Hepatocyte (in vitro differentiated cells): ENCODE results near the gene TRIM15. TPM values are rescaled to one million over a fixed set of nuclear protein-coding genes. Genes with fewer than 3 reads are reported as not detected.
"Not testable (repeated sequence)": the region's sequence is repeated elsewhere in the genome, so short reads cannot be mapped to it uniquely, and the experiment has no call there.

Experiments
- DNase-seq: peaks from one replicate; pipeline ENCODE4 v3.0.0-alpha.2; 2016; ENCODE audit warnings: low spot score
- H2AFZ ChIP-seq: fragments of 200-600 bp; sonication (generic); 2 replicates; pipeline ENCODE4 v1.6.0; 2016; ENCODE audit warnings: antibody characterized with exemption, mild to moderate bottlenecking
- H3K27ac ChIP-seq: fragments of 200-600 bp; sonication (generic); 2 replicates; pipeline ENCODE4 v1.5.1; 2016; ENCODE audit warnings: mild to moderate bottlenecking
- H3K27me3 ChIP-seq: fragments of 200-600 bp; sonication (generic); 2 replicates; pipeline ENCODE4 v1.6.1; 2016
- H3K36me3 ChIP-seq: fragments of 200-600 bp; sonication (generic); replicated peaks from 2 replicates; pipeline ENCODE4 v1.5.1; 2016; ENCODE audit warnings: low read depth; ENCODE audit not compliant: insufficient read depth
- H3K4me1 ChIP-seq: fragments of 200-600 bp; sonication (generic); 2 replicates; pipeline ENCODE4 v1.5.1; 2016; ENCODE audit warnings: mild to moderate bottlenecking, moderate library complexity; ENCODE audit not compliant: insufficient read depth
- H3K4me2 ChIP-seq: fragments of 200-600 bp; sonication (generic); 2 replicates; pipeline ENCODE4 v1.6.0; 2016
- H3K4me3 ChIP-seq: fragments of 200-600 bp; sonication (generic); 2 replicates; pipeline ENCODE4 v1.5.1; 2016; ENCODE audit warnings: mild to moderate bottlenecking
- H3K79me2 ChIP-seq: fragments of 200-600 bp; sonication (generic); 2 replicates; pipeline ENCODE4 v1.6.0; 2017; ENCODE audit warnings: mild to moderate bottlenecking
- H3K9me2 ChIP-seq: fragments of 200-600 bp; sonication (generic); replicated peaks from 2 replicates; pipeline ENCODE4 v1.6.0; 2017; ENCODE audit warnings: mild to moderate bottlenecking; ENCODE audit not compliant: insufficient read depth
- H3K9me3 ChIP-seq: fragments of 200-600 bp; sonication (generic); 2 replicates; pipeline ENCODE4 v1.5.1; 2016; ENCODE audit warnings: low read depth, mild to moderate bottlenecking
- H4K20me1 ChIP-seq: fragments of 200-600 bp; sonication (generic); 2 replicates; pipeline ENCODE4 v1.6.0; 2016; ENCODE audit warnings: mild to moderate bottlenecking; ENCODE audit not compliant: insufficient read depth, poor library complexity, severe bottlenecking
- CTCF ChIP-seq: fragments of 200-600 bp; sonication (generic); IDR thresholded peaks from 2 replicates; pipeline ENCODE4 v1.5.1; 2016; ENCODE audit warnings: antibody characterized with exemption, mild to moderate bottlenecking; ENCODE audit not compliant: poor library complexity
- EZH2 ChIP-seq: fragments of 200-600 bp; sonication (generic); IDR thresholded peaks from 2 replicates; pipeline ENCODE4 v1.6.1; 2016; ENCODE audit warnings: antibody characterized with exemption, mild to moderate bottlenecking, borderline replicate concordance
- EZH2phosphoT487 ChIP-seq: fragments of 200-600 bp; sonication (generic); IDR thresholded peaks from one replicate; pipeline ENCODE4 v1.6.1; 2018; ENCODE audit warnings: antibody characterized with exemption, mild to moderate bottlenecking, low read depth, moderate library complexity; ENCODE audit not compliant: unreplicated experiment, severe bottlenecking
- WGBS: methylation state at CpG from one replicate; pipeline ENCODE4 v1.1.6; 2016; ENCODE audit warnings: low lambda C conversion rate; ENCODE audit errors: missing lambda C conversion rate; 5-methylcytosine and 5-hydroxymethylcytosine counted together
- polyA plus RNA-seq: library from polyadenylated mRNA; unstranded; fragments of >200 nt; fragmentation: Nextera tagmentation; extraction: Ambion mirVana; gene quantifications from 2 replicates; pipeline ENCODE4 v1.2.1, GENCODE V29; 2016
- total RNA-seq: library from RNA; depleted of rRNA; stranded (reverse); fragments of >200 nt; gene quantifications from 2 replicates; pipeline ENCODE4 v1.2.3, GENCODE V29; 2014

Gene TRIM15
- total and polyA plus RNA-seq, 2 experiments from 2014 or later: 1.2 to 2.6 TPM

DNA sequence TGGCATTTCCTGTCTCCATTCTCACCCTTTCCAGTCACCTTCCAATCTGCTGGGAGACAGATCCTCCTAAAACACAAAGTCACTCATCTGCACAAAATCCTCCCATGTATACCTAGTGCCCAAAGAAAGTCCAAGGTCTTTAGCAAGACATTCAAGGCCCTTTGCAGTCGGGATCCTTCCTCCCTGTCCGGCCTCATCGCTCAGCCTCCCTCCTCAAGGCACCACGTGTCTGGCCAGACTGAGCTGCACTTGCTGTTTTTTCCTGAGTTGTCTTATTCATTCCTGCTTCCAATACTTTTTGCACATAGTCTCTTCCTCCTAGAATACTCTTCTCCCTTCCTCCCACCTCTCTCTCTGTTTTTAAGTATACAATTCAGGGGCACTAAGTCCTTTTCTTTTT, 1.4 kb downstream of the TRIM15 start:
- Histone ChIP-seq H3K9me2 (no peaks in the 10 kb centered on the region), H3K79me2 (no peaks in the 10 kb centered on the region), H3K4me1 (no peaks in the 10 kb centered on the region), H3K9me3 (no peaks in the 10 kb centered on the region), H3K36me3 (no peaks in the 10 kb centered on the region), H3K4me2 (peak overlapping the region; percentile 6), H3K27ac (peak overlapping the region; percentile 82), H2AFZ (no peak overlapping the region), H3K4me3 (no peak overlapping the region), H4K20me1 (no peaks in the 10 kb centered on the region), H3K27me3 (peaks cover 16% of the 10 kb centered on the region)
- DNase-seq: no peak
- 88% methylated on average over 4 of the region's 4 CpGs for WGBS
- TF ChIP-seq CTCF (no peak), EZH2phosphoT487 (no peak), EZH2 (no peak)

- DNase-seq, H2AFZ ChIP-seq, H3K4me3 ChIP-seq, H3K27ac ChIP-seq, H4K20me1 ChIP-seq, H3K36me3 ChIP-seq, H3K9me3 ChIP-seq, H3K4me1 ChIP-seq, H3K79me2 ChIP-seq, H3K4me2 ChIP-seq, H3K9me2 ChIP-seq: not testable (repeated sequence)
- peaks cover 16% of the 10 kb centered on the region for H3K27me3 ChIP-seq
- 100% methylated on average over 1 of the region's 1 CpG for WGBS
These were observed 1.9 kb downstream of the TRIM15 start for GRCh38 chr6:30165238-30165637.

- WGBS: 74% methylated on average over 6 of the region's 6 CpGs
- Histone ChIP-seq H3K27ac (no peak overlapping the region), H2AFZ (no peak overlapping the region), H3K79me2 (no peaks in the 10 kb centered on the region), H3K36me3 (no peaks in the 10 kb centered on the region), H4K20me1 (no peaks in the 10 kb centered on the region), H3K9me3 (no peaks in the 10 kb centered on the region), H3K4me1 (no peaks in the 10 kb centered on the region), H3K4me3 (no peak overlapping the region), H3K9me2 (no peaks in the 10 kb centered on the region), H3K4me2 (no peak overlapping the region), H3K27me3 (peaks cover 33% of the 10 kb centered on the region)
- TF ChIP-seq CTCF: no peak
- TF ChIP-seq EZH2phosphoT487: no peak
- TF ChIP-seq EZH2: no peak
- no peak for DNase-seq
These were observed 3.8 kb downstream of the TRIM15 start for GRCh38 chr6:30167101-30167500.

DNA sequence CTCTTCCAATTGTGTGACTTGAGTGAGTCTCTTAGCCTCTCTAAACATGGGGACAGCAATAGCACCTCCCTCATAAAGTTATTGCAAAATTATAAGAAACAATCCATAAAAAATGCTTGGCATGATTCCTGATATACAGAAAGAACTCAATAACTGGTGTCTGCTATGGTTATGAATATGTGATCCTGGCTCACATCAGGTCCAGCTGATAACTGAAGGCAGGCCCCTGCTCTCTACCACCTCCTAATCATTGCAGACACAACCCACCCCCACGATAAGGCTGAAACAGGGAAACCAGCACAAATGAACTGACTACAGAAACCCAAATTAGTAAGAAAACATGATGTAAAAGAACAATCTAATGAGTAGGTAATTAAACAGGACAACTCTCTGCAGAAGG, 5.4 kb downstream of the TRIM15 start:
- Histone ChIP-seq H3K27ac (no peak overlapping the region), H3K4me3 (no peak overlapping the region), H3K79me2 (no peaks in the 10 kb centered on the region), H3K36me3 (no peaks in the 10 kb centered on the region), H4K20me1 (no peaks in the 10 kb centered on the region), H3K9me2 (no peaks in the 10 kb centered on the region), H3K27me3 (peaks cover 49% of the 10 kb centered on the region), H3K9me3 (no peaks in the 10 kb centered on the region), H3K4me1 (no peaks in the 10 kb centered on the region), H2AFZ (no peak overlapping the region), H3K4me2 (no peak overlapping the region)
- DNase-seq: no peak
- TF ChIP-seq EZH2: no peak
- 67% methylated on average over 1 of the region's 1 CpG for WGBS
